Erythroblast (primary cell): ENCODE data around the gene KLHDC7B.

Experiments
- GATA1 ChIP-seq: IDR thresholded peaks from 2 replicates; pipeline ENCODE4 v1.6.1; 2011; ENCODE audit warnings: low read depth, mild to moderate bottlenecking, control low read depth, low read length, moderate library complexity
- POLR2A ChIP-seq: IDR thresholded peaks from 2 replicates; pipeline ENCODE4 v1.6.1; 2011; ENCODE audit warnings: mild to moderate bottlenecking, low read length

DNA sequence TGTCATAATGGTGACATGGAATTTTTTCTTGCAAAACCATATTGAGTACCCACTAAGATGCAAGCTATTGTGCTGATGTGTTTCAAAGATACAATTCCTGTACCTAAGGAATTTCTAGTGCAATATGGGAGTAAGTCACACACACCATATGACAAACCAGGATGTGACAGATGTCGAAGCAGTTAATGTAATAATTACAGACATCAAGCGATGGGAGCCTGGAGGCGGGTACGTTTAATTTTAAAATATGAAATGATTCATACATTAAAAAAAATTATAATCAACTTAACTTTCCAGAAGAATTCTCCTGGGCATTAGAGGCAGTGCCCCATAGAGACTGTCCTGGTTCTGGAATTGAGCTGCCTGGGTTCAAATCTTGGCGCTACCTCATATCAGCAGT lies 11.0 kb downstream of the KLHDC7B start:
- TF ChIP-seq POLR2A: no peak
- no peak for TF ChIP-seq GATA1
